ENCODE measurements around the gene LARGE1.

The LARGE1 gene

DNA sequence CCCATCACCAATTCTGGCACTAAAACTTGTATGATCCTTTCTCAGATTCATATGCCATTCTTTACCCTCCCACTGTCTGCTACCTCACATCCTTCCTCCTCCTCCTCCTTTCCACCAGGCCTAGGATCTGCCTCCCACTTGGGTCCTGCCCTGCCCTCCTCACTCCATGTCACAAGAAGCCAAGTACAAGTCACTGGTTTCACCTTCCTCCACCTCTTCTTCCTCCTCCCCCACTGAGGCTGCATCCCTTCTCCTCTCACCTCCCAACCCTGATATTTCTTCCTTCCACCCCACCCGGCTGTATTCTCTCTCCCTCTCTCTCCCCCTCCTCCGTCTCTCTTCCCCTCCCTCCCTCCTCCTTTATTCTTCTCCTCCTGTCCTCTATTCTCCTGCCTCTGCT lies 46.6 kb downstream of the LARGE1 start:
- H3K79me1 ChIP-seq (ENCODE audit: low read length), result peaks cover 17% of the 10 kb centered on the region
- H3K27me3 ChIP-seq (ENCODE audit: insufficient read depth, low read length, poor library complexity), result no peaks in the 10 kb centered on the region
- peaks cover 54% of the 10 kb centered on the region for H3K79me2 ChIP-seq (ENCODE audit: control insufficient read depth, insufficient read depth, low read length)
- peaks cover 8% of the 10 kb centered on the region for H3K4me1 ChIP-seq (ENCODE audit: control insufficient read depth, low read depth, low read length)
- no peak overlapping the region for H2BK15ac ChIP-seq (replicated peaks; ENCODE audit: low read depth)
- no peak overlapping the region for H3K4ac ChIP-seq (ENCODE audit: low read depth, low read length)
- no peaks in the 10 kb centered on the region for H3K36me3 ChIP-seq (ENCODE audit: control insufficient read depth, insufficient read depth, low read length)
- H3K4me2 ChIP-seq (ENCODE audit: low read length), result no peak overlapping the region
- no CpG with 5 or more reads among the region's 2 CpGs for WGBS (ENCODE audit: extremely low coverage, insufficient coverage, low lambda C conversion rate)
- H4K8ac ChIP-seq (ENCODE audit: low read depth, low read length), result no peak overlapping the region
- H3K27ac ChIP-seq (ENCODE audit: low read depth, low read length), result no peak overlapping the region
- H3K9ac ChIP-seq (ENCODE audit: low read length), result no peak overlapping the region
- no peak overlapping the region for H3K56ac ChIP-seq (ENCODE audit: low read length)
- DNase-seq, result no peak
- H4K5ac ChIP-seq (ENCODE audit: low read length), result no peak overlapping the region
- no peak overlapping the region for H2AK5ac ChIP-seq (ENCODE audit: low read length)
- H3K23ac ChIP-seq (ENCODE audit: low read length), result no peak overlapping the region
- no peak overlapping the region for H2BK5ac ChIP-seq (ENCODE audit: low read length)
- no peak overlapping the region for H3K18ac ChIP-seq (ENCODE audit: low read length)
- H3K4me3 ChIP-seq (ENCODE audit: low read length), result no peak overlapping the region
- no peak overlapping the region for H2BK120ac ChIP-seq (ENCODE audit: low read depth, low read length)

GRCh38 chr22:33873186-33873585 lies 47.1 kb downstream of the LARGE1 start:
- Histone ChIP-seq H3K23ac (ENCODE audit: low read length) (no peak overlapping the region), H3K9ac (ENCODE audit: low read length) (no peak overlapping the region), H2BK120ac (ENCODE audit: low read depth, low read length) (no peak overlapping the region), H4K8ac (ENCODE audit: low read depth, low read length) (no peak overlapping the region), H3K4me3 (ENCODE audit: low read length) (no peak overlapping the region), H3K36me3 (ENCODE audit: control insufficient read depth, insufficient read depth, low read length) (no peaks in the 10 kb centered on the region), H3K27ac (ENCODE audit: low read depth, low read length) (no peak overlapping the region), H3K27me3 (ENCODE audit: insufficient read depth, low read length, poor library complexity) (no peaks in the 10 kb centered on the region), H3K56ac (ENCODE audit: low read length) (no peak overlapping the region), H3K79me2 (ENCODE audit: control insufficient read depth, insufficient read depth, low read length) (peaks cover 58% of the 10 kb centered on the region), H3K4me1 (ENCODE audit: control insufficient read depth, low read depth, low read length) (peaks cover 8% of the 10 kb centered on the region), H3K4ac (ENCODE audit: low read depth, low read length) (no peak overlapping the region), H4K5ac (ENCODE audit: low read length) (no peak overlapping the region), H2BK15ac (replicated peaks; ENCODE audit: low read depth) (no peak overlapping the region), H3K79me1 (ENCODE audit: low read length) (peaks cover 20% of the 10 kb centered on the region), H2BK5ac (ENCODE audit: low read length) (no peak overlapping the region), H2AK5ac (ENCODE audit: low read length) (no peak overlapping the region), H3K4me2 (ENCODE audit: low read length) (no peak overlapping the region), H3K18ac (ENCODE audit: low read length) (no peak overlapping the region)
- no peak for DNase-seq
- no CpG with 5 or more reads among the region's 14 CpGs for WGBS (ENCODE audit: extremely low coverage, insufficient coverage, low lambda C conversion rate)

DNA sequence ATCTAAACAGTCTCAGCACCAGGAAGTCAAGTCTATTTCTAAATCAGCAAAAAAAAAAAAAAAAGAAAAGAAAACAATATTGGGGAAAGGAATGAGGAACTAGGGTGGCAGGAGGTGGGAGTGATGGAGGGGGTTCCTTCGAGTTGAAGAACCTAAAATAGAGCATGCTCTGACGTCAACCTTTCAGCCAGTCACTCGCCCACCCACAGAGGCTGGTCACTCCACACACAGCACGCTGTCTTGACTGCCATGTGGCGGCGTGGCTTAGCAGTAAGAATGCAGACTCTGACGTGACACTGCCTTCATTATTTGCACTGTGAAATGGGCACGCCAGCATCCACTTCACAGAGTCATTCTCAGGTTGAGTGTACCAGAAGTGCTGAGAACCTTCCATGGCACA lies 48.3 kb downstream of the LARGE1 start:
- no peak overlapping the region for H4K8ac ChIP-seq (ENCODE audit: low read depth, low read length)
- H3K36me3 ChIP-seq (ENCODE audit: control insufficient read depth, insufficient read depth, low read length), result no peaks in the 10 kb centered on the region
- no peak overlapping the region for H4K5ac ChIP-seq (ENCODE audit: low read length)
- H2AK5ac ChIP-seq (ENCODE audit: low read length), result no peak overlapping the region
- H3K9ac ChIP-seq (ENCODE audit: low read length), result no peak overlapping the region
- H2BK120ac ChIP-seq (ENCODE audit: low read depth, low read length), result no peak overlapping the region
- no peak overlapping the region for H3K4me2 ChIP-seq (ENCODE audit: low read length)
- no peaks in the 10 kb centered on the region for H3K27me3 ChIP-seq (ENCODE audit: insufficient read depth, low read length, poor library complexity)
- H3K4me1 ChIP-seq (ENCODE audit: control insufficient read depth, low read depth, low read length), result peaks cover 8% of the 10 kb centered on the region
- WGBS (ENCODE audit: extremely low coverage, insufficient coverage, low lambda C conversion rate), result no CpG with 5 or more reads among the region's 8 CpGs
- H3K56ac ChIP-seq (ENCODE audit: low read length), result no peak overlapping the region
- H3K18ac ChIP-seq (ENCODE audit: low read length), result no peak overlapping the region
- no peak overlapping the region for H3K4ac ChIP-seq (ENCODE audit: low read depth, low read length)
- no peak overlapping the region for H3K27ac ChIP-seq (ENCODE audit: low read depth, low read length)
- H3K79me2 ChIP-seq (ENCODE audit: control insufficient read depth, insufficient read depth, low read length), result peaks cover 63% of the 10 kb centered on the region
- no peak for DNase-seq
- no peak overlapping the region for H2BK5ac ChIP-seq (ENCODE audit: low read length)
- no peak overlapping the region for H3K4me3 ChIP-seq (ENCODE audit: low read length)
- no peak overlapping the region for H2BK15ac ChIP-seq (replicated peaks; ENCODE audit: low read depth)
- H3K23ac ChIP-seq (ENCODE audit: low read length), result no peak overlapping the region
- peaks cover 25% of the 10 kb centered on the region for H3K79me1 ChIP-seq (ENCODE audit: low read length)

- no peak overlapping the region for H4K8ac ChIP-seq (ENCODE audit: low read depth, low read length)
- H3K79me1 ChIP-seq (ENCODE audit: low read length), result peaks cover 27% of the 10 kb centered on the region
- H3K27me3 ChIP-seq (ENCODE audit: insufficient read depth, low read length, poor library complexity), result no peaks in the 10 kb centered on the region
- no peak overlapping the region for H3K27ac ChIP-seq (ENCODE audit: low read depth, low read length)
- H3K4me3 ChIP-seq (ENCODE audit: low read length), result no peak overlapping the region
- peaks cover 7% of the 10 kb centered on the region for H3K4me1 ChIP-seq (ENCODE audit: control insufficient read depth, low read depth, low read length)
- no peaks in the 10 kb centered on the region for H3K36me3 ChIP-seq (ENCODE audit: control insufficient read depth, insufficient read depth, low read length)
- no peak overlapping the region for H4K5ac ChIP-seq (ENCODE audit: low read length)
- no peak overlapping the region for H3K4ac ChIP-seq (ENCODE audit: low read depth, low read length)
- no peak overlapping the region for H2AK5ac ChIP-seq (ENCODE audit: low read length)
- H3K18ac ChIP-seq (ENCODE audit: low read length), result no peak overlapping the region
- no peak for DNase-seq
- no peak overlapping the region for H3K56ac ChIP-seq (ENCODE audit: low read length)
- no CpG with 5 or more reads among the region's 2 CpGs for WGBS (ENCODE audit: extremely low coverage, insufficient coverage, low lambda C conversion rate)
- H2BK5ac ChIP-seq (ENCODE audit: low read length), result no peak overlapping the region
- H3K79me2 ChIP-seq (ENCODE audit: control insufficient read depth, insufficient read depth, low read length), result peaks cover 58% of the 10 kb centered on the region
- no peak overlapping the region for H3K9ac ChIP-seq (ENCODE audit: low read length)
- no peak overlapping the region for H2BK15ac ChIP-seq (replicated peaks; ENCODE audit: low read depth)
- H3K23ac ChIP-seq (ENCODE audit: low read length), result no peak overlapping the region
- no peak overlapping the region for H3K4me2 ChIP-seq (ENCODE audit: low read length)
- H2BK120ac ChIP-seq (ENCODE audit: low read depth, low read length), result no peak overlapping the region
Observed at GRCh38 chr22:33869946-33870345, 50.3 kb downstream of the LARGE1 start.

- no peak overlapping the region for H3K27ac ChIP-seq (ENCODE audit: low read depth, low read length)
- no peak overlapping the region for H3K56ac ChIP-seq (ENCODE audit: low read length)
- H3K79me1 ChIP-seq (ENCODE audit: low read length), result peaks cover 26% of the 10 kb centered on the region
- H4K5ac ChIP-seq (ENCODE audit: low read length), result no peak overlapping the region
- H3K4me3 ChIP-seq (ENCODE audit: low read length), result no peak overlapping the region
- no peaks in the 10 kb centered on the region for H3K4me1 ChIP-seq (ENCODE audit: control insufficient read depth, low read depth, low read length)
- no peak overlapping the region for H2AK5ac ChIP-seq (ENCODE audit: low read length)
- peaks cover 55% of the 10 kb centered on the region for H3K79me2 ChIP-seq (ENCODE audit: control insufficient read depth, insufficient read depth, low read length)
- H2BK120ac ChIP-seq (ENCODE audit: low read depth, low read length), result no peak overlapping the region
- no peaks in the 10 kb centered on the region for H3K27me3 ChIP-seq (ENCODE audit: insufficient read depth, low read length, poor library complexity)
- no peak overlapping the region for H3K18ac ChIP-seq (ENCODE audit: low read length)
- H2BK5ac ChIP-seq (ENCODE audit: low read length), result no peak overlapping the region
- no peak for DNase-seq
- no CpG with 5 or more reads among the region's 9 CpGs for WGBS (ENCODE audit: extremely low coverage, insufficient coverage, low lambda C conversion rate)
- no peak overlapping the region for H4K8ac ChIP-seq (ENCODE audit: low read depth, low read length)
- H3K36me3 ChIP-seq (ENCODE audit: control insufficient read depth, insufficient read depth, low read length), result no peaks in the 10 kb centered on the region
- H2BK15ac ChIP-seq (replicated peaks; ENCODE audit: low read depth), result no peak overlapping the region
- H3K23ac ChIP-seq (ENCODE audit: low read length), result no peak overlapping the region
- no peak overlapping the region for H3K4me2 ChIP-seq (ENCODE audit: low read length)
- no peak overlapping the region for H3K9ac ChIP-seq (ENCODE audit: low read length)
- no peak overlapping the region for H3K4ac ChIP-seq (ENCODE audit: low read depth, low read length)
Observed at GRCh38 chr22:33867971-33868370, 52.3 kb downstream of the LARGE1 start.

- peaks cover 53% of the 10 kb centered on the region for H3K79me2 ChIP-seq (ENCODE audit: control insufficient read depth, insufficient read depth, low read length)
- H2BK5ac ChIP-seq (ENCODE audit: low read length), result no peak overlapping the region
- DNase-seq, result no peak
- no peak overlapping the region for H4K8ac ChIP-seq (ENCODE audit: low read depth, low read length)
- no peak overlapping the region for H2BK120ac ChIP-seq (ENCODE audit: low read depth, low read length)
- no peak overlapping the region for H3K56ac ChIP-seq (ENCODE audit: low read length)
- H3K4me2 ChIP-seq (ENCODE audit: low read length), result no peak overlapping the region
- no peak overlapping the region for H2AK5ac ChIP-seq (ENCODE audit: low read length)
- H3K27ac ChIP-seq (ENCODE audit: low read depth, low read length), result no peak overlapping the region
- no peaks in the 10 kb centered on the region for H3K4me1 ChIP-seq (ENCODE audit: control insufficient read depth, low read depth, low read length)
- H2BK15ac ChIP-seq (replicated peaks; ENCODE audit: low read depth), result no peak overlapping the region
- no peak overlapping the region for H3K4me3 ChIP-seq (ENCODE audit: low read length)
- H3K27me3 ChIP-seq (ENCODE audit: insufficient read depth, low read length, poor library complexity), result no peaks in the 10 kb centered on the region
- H3K79me1 ChIP-seq (ENCODE audit: low read length), result peaks cover 26% of the 10 kb centered on the region
- no peak overlapping the region for H3K9ac ChIP-seq (ENCODE audit: low read length)
- H3K23ac ChIP-seq (ENCODE audit: low read length), result no peak overlapping the region
- H3K36me3 ChIP-seq (ENCODE audit: control insufficient read depth, insufficient read depth, low read length), result no peaks in the 10 kb centered on the region
- WGBS (ENCODE audit: extremely low coverage, insufficient coverage, low lambda C conversion rate), result no CpG with 5 or more reads among the region's 12 CpGs
- no peak overlapping the region for H3K18ac ChIP-seq (ENCODE audit: low read length)
- no peak overlapping the region for H3K4ac ChIP-seq (ENCODE audit: low read depth, low read length)
- no peak overlapping the region for H4K5ac ChIP-seq (ENCODE audit: low read length)
Observed at GRCh38 chr22:33867118-33867866, 53.0 kb downstream of the LARGE1 start.
